ENCODE results near the gene RTN4. TPM values are rescaled to one million over a fixed set of nuclear protein-coding genes. Genes with fewer than 3 reads are reported as not detected.

Gene RTN4
- total RNA-seq, 1 experiment from 2014 or later: 200 TPM

GRCh38 chr2:55097082-55097460 lies 46.8 kb upstream of the RTN4 start:
- Histone ChIP-seq H2AK5ac (ENCODE audit: insufficient read length, low read length) (no peak overlapping the region), H2AFZ (ENCODE audit: low read length) (no peak overlapping the region), H3K23me2 (ENCODE audit: insufficient read length, low read depth, low read length, poor library complexity, severe bottlenecking) (no peaks in the 10 kb centered on the region), H3K4me1 (ENCODE audit: insufficient read depth, low read length) (no peaks in the 10 kb centered on the region; the same call in 1 of the 2 replicates), H3K18ac (ENCODE audit: insufficient read length, low read depth, low read length) (no peak overlapping the region), H4K20me1 (ENCODE audit: control insufficient read depth, insufficient read depth, insufficient read length) (no peaks in the 10 kb centered on the region), H2BK5ac (ENCODE audit: insufficient read length, low read length) (no peak overlapping the region), H3K79me1 (ENCODE audit: insufficient read depth, low read depth, low read length, poor library complexity, severe bottlenecking) (no peaks in the 10 kb centered on the region), H3K79me2 (ENCODE audit: insufficient read depth, low read length) (no peaks in the 10 kb centered on the region), H2BK120ac (ENCODE audit: low read depth, low read length, poor library complexity, severe bottlenecking) (no peak overlapping the region), H4K5ac (ENCODE audit: insufficient read length, low read depth, low read length) (no peak overlapping the region), H3T11ph (ENCODE audit: low read length) (no peak overlapping the region), H2BK20ac (ENCODE audit: low read depth, low read length, poor library complexity, severe bottlenecking) (no peak overlapping the region), H3K14ac (ENCODE audit: insufficient read depth, low read length) (no peak overlapping the region), H4K8ac (replicated peaks; ENCODE audit: insufficient read length, low read depth, low read length) (no peak overlapping the region), H3K27ac (ENCODE audit: insufficient read length, low read depth, low read length) (no peak overlapping the region), H2BK12ac (ENCODE audit: insufficient read length, low read depth, low read length) (no peak overlapping the region), H2BK15ac (ENCODE audit: low read depth, low read length) (no peak overlapping the region), H3K9me3 (ENCODE audit: control insufficient read depth, low read depth, low read length) (no peaks in the 10 kb centered on the region), H3K4me2 (ENCODE audit: insufficient read depth, insufficient read length, low read length) (no peak overlapping the region), H3K56ac (ENCODE audit: insufficient read length, low read depth, low read length) (no peak overlapping the region), H3K9ac (ENCODE audit: extremely low read depth, insufficient read length, low read length) (no peak overlapping the region), H3K4ac (ENCODE audit: low read depth, low read length) (no peak overlapping the region), H4K91ac (ENCODE audit: insufficient read length, low read depth, low read length) (no peak overlapping the region), H3K27me3 (ENCODE audit: insufficient read depth, low read length) (no peaks in the 10 kb centered on the region), H3K23ac (ENCODE audit: insufficient read length, low read depth, low read length) (no peak overlapping the region)
- no peak overlapping the region for H3K4me3 Mint-ChIP-seq
- no peaks in the 10 kb centered on the region for H3K9me3 Mint-ChIP-seq
- H3K4me1 Mint-ChIP-seq: peaks cover 7 to 14% of the 10 kb centered on the region in 2 experiments
- H3K27me3 Mint-ChIP-seq (ENCODE audit: low read depth): no peaks in the 10 kb centered on the region
- no peaks in the 10 kb centered on the region for H3K36me3 Mint-ChIP-seq (ENCODE audit: insufficient read depth in 1 of 3, low read depth in 3 of 3)
- H3K27ac Mint-ChIP-seq: no peak overlapping the region
- no peak for TF ChIP-seq CTCF (conservative IDR thresholded peaks at IDR 0.05)
- no CpG with 5 or more reads among the region's 1 CpG for WGBS (ENCODE audit: extremely low coverage, insufficient read length, low lambda C conversion rate)
- DNase-seq: no peak

All from H9 (cell line).